ENCODE results near the gene LRRN1. TPM values are rescaled to one million over a fixed set of nuclear protein-coding genes. Genes with fewer than 3 reads are reported as not detected.

Gene LRRN1
- total RNA-seq, 1 donor: 4.0 TPM

GRCh38 chr3:3836845-3837244 is 37.6 kb downstream of the LRRN1 start:
- no peak for TF ChIP-seq CTCF (IDR thresholded peaks at IDR 0.05; ENCODE audit: extremely low read depth, low read depth, low read length)
- no peaks in the 10 kb centered on the region for H3K79me2 ChIP-seq (ENCODE audit: insufficient read depth, low read length)
- no peaks in the 10 kb centered on the region for H3K9me3 ChIP-seq (ENCODE audit: low read depth, low read length)
- H3K27me3 ChIP-seq (ENCODE audit: insufficient read depth, low read length): no peaks in the 10 kb centered on the region
- no peak overlapping the region for H3K27ac ChIP-seq (ENCODE audit: low read depth, low read length)
- H3K4me1 ChIP-seq (ENCODE audit: insufficient read depth, low read length): no peaks in the 10 kb centered on the region
- H3K4me3 ChIP-seq (ENCODE audit: insufficient read depth, low read length): no peak overlapping the region
- DNase-seq (ENCODE audit: insufficient read length, low spot score, missing footprints): no peak
- H3K36me3 ChIP-seq (ENCODE audit: insufficient read depth, low read length): no peaks in the 10 kb centered on the region
- H3K4me2 ChIP-seq (ENCODE audit: insufficient read depth, low read length): no peak overlapping the region
- H4K20me1 ChIP-seq (ENCODE audit: insufficient read depth, low read length): no peaks in the 10 kb centered on the region
- no peak overlapping the region for H2AFZ ChIP-seq (ENCODE audit: low read length)

GRCh38 chr3:3842356-3842755 is 43.1 kb downstream of the LRRN1 start:
- H2AFZ ChIP-seq (ENCODE audit: low read length): no peak overlapping the region
- H3K27me3 ChIP-seq (ENCODE audit: insufficient read depth, low read length): no peaks in the 10 kb centered on the region
- no peaks in the 10 kb centered on the region for H3K36me3 ChIP-seq (ENCODE audit: insufficient read depth, low read length)
- no peak overlapping the region for H3K4me2 ChIP-seq (ENCODE audit: insufficient read depth, low read length)
- H4K20me1 ChIP-seq (ENCODE audit: insufficient read depth, low read length): no peaks in the 10 kb centered on the region
- no peaks in the 10 kb centered on the region for H3K4me1 ChIP-seq (ENCODE audit: insufficient read depth, low read length)
- no peaks in the 10 kb centered on the region for H3K79me2 ChIP-seq (ENCODE audit: insufficient read depth, low read length)
- peaks cover 2% of the 10 kb centered on the region for H3K9me3 ChIP-seq (ENCODE audit: low read depth, low read length)
- no peak overlapping the region for H3K4me3 ChIP-seq (ENCODE audit: insufficient read depth, low read length)
- TF ChIP-seq CTCF (IDR thresholded peaks at IDR 0.05; ENCODE audit: extremely low read depth, low read depth, low read length): no peak
- DNase-seq (ENCODE audit: insufficient read length, low spot score, missing footprints): no peak
- no peak overlapping the region for H3K27ac ChIP-seq (ENCODE audit: low read depth, low read length)

- H3K9me3 ChIP-seq (ENCODE audit: low read depth, low read length): peaks cover 4% of the 10 kb centered on the region
- H4K20me1 ChIP-seq (ENCODE audit: insufficient read depth, low read length): no peaks in the 10 kb centered on the region
- no peaks in the 10 kb centered on the region for H3K27me3 ChIP-seq (ENCODE audit: insufficient read depth, low read length)
- TF ChIP-seq CTCF (IDR thresholded peaks at IDR 0.05; ENCODE audit: extremely low read depth, low read depth, low read length): no peak
- no peaks in the 10 kb centered on the region for H3K36me3 ChIP-seq (ENCODE audit: insufficient read depth, low read length)
- H3K4me1 ChIP-seq (ENCODE audit: insufficient read depth, low read length): no peaks in the 10 kb centered on the region
- no peak overlapping the region for H3K4me2 ChIP-seq (ENCODE audit: insufficient read depth, low read length)
- DNase-seq (ENCODE audit: insufficient read length, low spot score, missing footprints): no peak
- no peak overlapping the region for H3K27ac ChIP-seq (ENCODE audit: low read depth, low read length)
- H3K79me2 ChIP-seq (ENCODE audit: insufficient read depth, low read length): no peaks in the 10 kb centered on the region
- H2AFZ ChIP-seq (ENCODE audit: low read length): no peak overlapping the region
- no peak overlapping the region for H3K4me3 ChIP-seq (ENCODE audit: insufficient read depth, low read length)
Observed at GRCh38 chr3:3847994-3848922, 49.0 kb downstream of the LRRN1 start.

GRCh38 chr3:3848923-3849275 is 49.7 kb downstream of the LRRN1 start:
- no peaks in the 10 kb centered on the region for H4K20me1 ChIP-seq (ENCODE audit: insufficient read depth, low read length)

More at GRCh38 chr3:3848923-3849275, 49.7 kb downstream of the LRRN1 start:
- H3K36me3 ChIP-seq (ENCODE audit: insufficient read depth, low read length): no peaks in the 10 kb centered on the region
- no peak overlapping the region for H2AFZ ChIP-seq (ENCODE audit: low read length)
- no peaks in the 10 kb centered on the region for H3K27me3 ChIP-seq (ENCODE audit: insufficient read depth, low read length)
- TF ChIP-seq CTCF (IDR thresholded peaks at IDR 0.05; ENCODE audit: extremely low read depth, low read depth, low read length): no peak
- H3K4me3 ChIP-seq (ENCODE audit: insufficient read depth, low read length): no peak overlapping the region
- no peak for DNase-seq (ENCODE audit: insufficient read length, low spot score, missing footprints)
- no peaks in the 10 kb centered on the region for H3K4me1 ChIP-seq (ENCODE audit: insufficient read depth, low read length)
- H3K4me2 ChIP-seq (ENCODE audit: insufficient read depth, low read length): no peak overlapping the region
- H3K9me3 ChIP-seq (ENCODE audit: low read depth, low read length): peaks cover 4% of the 10 kb centered on the region
- no peak overlapping the region for H3K27ac ChIP-seq (ENCODE audit: low read depth, low read length)
- no peaks in the 10 kb centered on the region for H3K79me2 ChIP-seq (ENCODE audit: insufficient read depth, low read length)

All from osteoblast (primary cell).